ENCODE measurements around the gene PGLYRP2. TPM values are rescaled to one million over a fixed set of nuclear protein-coding genes. Genes with fewer than 3 reads are reported as not detected.

The PGLYRP2 gene
- total RNA-seq, 1 experiment from 2014 or later = not detected

- no peaks in the 10 kb centered on the region for H3K9me3 ChIP-seq (ENCODE audit: low read length)
- intact Hi-C loops (cut with micrococcal nuclease) = no loop called here
- TF ChIP-seq EZH2 (IDR thresholded peaks at IDR 0.05; ENCODE audit: low read length, unreplicated experiment) = no peak
- TF ChIP-seq EZH2phosphoT487 (IDR thresholded peaks at IDR 0.05; ENCODE audit: borderline replicate concordance, low read length) = no peak
- no peak for TF ChIP-seq CTCF (conservative IDR thresholded peaks at IDR 0.05; ENCODE audit: low read depth, low read length)
- H4K20me1 ChIP-seq (ENCODE audit: low read length) = no peaks in the 10 kb centered on the region
- DNase-seq (no peak), ATAC-seq (no peak)
- peaks cover 19% of the 10 kb centered on the region for H3K27me3 ChIP-seq (ENCODE audit: low read length)
- POLR2A ChIA-PET (ENCODE audit: unreplicated experiment) = no interaction called here
- no peaks in the 10 kb centered on the region for H3K36me3 ChIP-seq (ENCODE audit: low read depth, low read length)
- no peak overlapping the region for H2AFZ ChIP-seq (ENCODE audit: low read length)
- CTCF ChIA-PET = no interaction called here
- H3K9me2 ChIP-seq (replicated peaks; ENCODE audit: low read length) = no peaks in the 10 kb centered on the region
- H3K4me2 ChIP-seq (ENCODE audit: low read length) = no peak overlapping the region
- no peak overlapping the region for H3K9ac ChIP-seq (ENCODE audit: low read length)
- no peaks in the 10 kb centered on the region for H3K79me2 ChIP-seq (ENCODE audit: low read length)
- H3K27ac ChIP-seq (ENCODE audit: low read length) = no peak overlapping the region
- H3K4me1 ChIP-seq (ENCODE audit: insufficient read depth, low read length) = 0 out of 2 replicates have a peak, but pooled peaks cover 3% of the 10 kb centered on the region
- no peak overlapping the region for H3K4me3 ChIP-seq (ENCODE audit: low read length)
- BruUV-seq (replicated peaks) = no TSS peak
- no peaks in the 10 kb centered on the region for H3F3A ChIP-seq (ENCODE audit: low read length, unreplicated experiment)
Measured at GRCh38 chr19:15511671-15512424, 32.5 kb upstream of the PGLYRP2 start.

- no peaks in the 10 kb centered on the region for H3F3A ChIP-seq (ENCODE audit: low read length, unreplicated experiment)
- no peak within 1 kb of the TSS for H3K9ac ChIP-seq (ENCODE audit: low read length)
- H3K4me1 ChIP-seq (ENCODE audit: insufficient read depth, low read length) = 0 out of 2 replicates have a peak, but pooled peaks cover 3% of the 10 kb centered on the region
- peak within 1 kb of the TSS; percentile 45; the same call in 1 of the 2 replicates for H3K4me3 ChIP-seq (ENCODE audit: low read length)
- H3K4me2 ChIP-seq (ENCODE audit: low read length) = peak within 1 kb of the TSS; percentile 53
- no TSS peak for BruUV-seq (replicated peaks)
- ATAC-seq (no peak), DNase-seq (no peak)
- intact Hi-C loops (cut with micrococcal nuclease) = no loop called here
- H2AFZ ChIP-seq (ENCODE audit: low read length) = 0 out of 2 replicates have a peak within 1 kb of the TSS, but pooled peaks have one; percentile 37
- TF ChIP-seq EZH2 (IDR thresholded peaks at IDR 0.05; ENCODE audit: low read length, unreplicated experiment) = peak; percentile 44
- TF ChIP-seq CTCF (conservative IDR thresholded peaks at IDR 0.05; ENCODE audit: low read depth, low read length) = no peak
- no peaks in the 10 kb centered on the region for H3K79me2 ChIP-seq (ENCODE audit: low read length)
- no peaks in the 10 kb centered on the region for H3K36me3 ChIP-seq (ENCODE audit: low read depth, low read length)
- ChIA-PET POLR2A (ENCODE audit: unreplicated experiment) (no interaction called here), CTCF (no interaction called here)
- no peaks in the 10 kb centered on the region for H4K20me1 ChIP-seq (ENCODE audit: low read length)
- peaks cover 19% of the 10 kb centered on the region for H3K27me3 ChIP-seq (ENCODE audit: low read length)
- no peaks in the 10 kb centered on the region for H3K9me3 ChIP-seq (ENCODE audit: low read length)
- H3K9me2 ChIP-seq (replicated peaks; ENCODE audit: low read length) = no peaks in the 10 kb centered on the region
- no peak within 1 kb of the TSS for H3K27ac ChIP-seq (ENCODE audit: low read length)
Measured at GRCh38 chr19:15508035-15508710, 28.9 kb upstream of the PGLYRP2 start, which contains the start of gene CYP4F22. TSS of gene CYP4F22 (plus strand) at chr19:15508525. CDS start at chr19:15525337, 16,812 bp downstream.

All from PC-3 (cell line).